ENCODE measurements around the gene TAF11L14.
"Not testable (repeated sequence)": the region's sequence is repeated elsewhere in the genome, so short reads cannot be mapped to it uniquely, and the experiment has no call there.

TAF11L14 gene

DNA sequence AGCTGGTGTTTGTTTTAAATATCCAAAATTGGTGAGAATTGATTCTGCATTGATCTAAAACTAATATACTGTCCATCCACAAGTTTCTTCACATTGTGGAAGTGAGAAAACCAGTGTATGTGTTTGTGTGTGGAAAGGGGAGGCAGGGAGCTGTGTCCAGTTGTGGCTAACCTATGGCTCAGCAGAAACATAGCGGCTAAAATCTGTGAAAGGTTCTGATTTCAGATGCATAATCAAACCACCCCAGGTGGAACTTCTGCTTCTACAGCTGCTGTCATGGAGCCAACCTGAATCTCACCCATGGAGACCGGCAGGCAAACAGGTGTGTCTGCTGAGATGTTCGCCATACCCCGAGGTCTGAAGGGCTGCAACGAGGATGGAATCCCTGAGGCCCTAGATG, at the start of gene TAF11L14:
Gene TAF11L14, plus strand, starts transcription at position 301 of the 400 bp plus-strand sequence.
- no peak for DNase-seq (ENCODE audit: low read depth)

- not testable (repeated sequence) for DNase-seq (ENCODE audit: low read depth)
Measured at GRCh38 chr5:17585658-17586057, 48.6 kb upstream of the TAF11L14 start, which contains the start of gene TAF11L7. Gene TAF11L7, minus strand, starts transcription at chr5:17585758.

- not testable (repeated sequence) for DNase-seq (ENCODE audit: low read depth)
Measured at GRCh38 chr5:17590860-17591259, 43.4 kb upstream of the TAF11L14 start, which contains the start of gene TAF11L8. Gene TAF11L8, minus strand, starts transcription at chr5:17590960.

GRCh38 chr5:17594255-17594654, 40.0 kb upstream of the TAF11L14 start, which contains the start of gene TAF11L9:
Gene TAF11L9, minus strand, starts transcription at chr5:17594394.
- not testable (repeated sequence) for DNase-seq (ENCODE audit: low read depth)

- DNase-seq (ENCODE audit: low read depth), result not testable (repeated sequence)
Measured at GRCh38 chr5:17597728-17598127, 36.5 kb upstream of the TAF11L14 start, which contains the start of gene TAF11L10. Gene TAF11L10, minus strand, starts transcription at chr5:17597828.

- not testable (repeated sequence) for DNase-seq (ENCODE audit: low read depth)
Measured at GRCh38 chr5:17603880-17604279, 30.4 kb upstream of the TAF11L14 start, which contains the start of gene TAF11L11. Gene TAF11L11, plus strand, starts transcription at chr5:17604183.

- DNase-seq (ENCODE audit: low read depth), result no peak
Measured at GRCh38 chr5:17604951-17605350, 29.3 kb upstream of the TAF11L14 start.

DNA sequence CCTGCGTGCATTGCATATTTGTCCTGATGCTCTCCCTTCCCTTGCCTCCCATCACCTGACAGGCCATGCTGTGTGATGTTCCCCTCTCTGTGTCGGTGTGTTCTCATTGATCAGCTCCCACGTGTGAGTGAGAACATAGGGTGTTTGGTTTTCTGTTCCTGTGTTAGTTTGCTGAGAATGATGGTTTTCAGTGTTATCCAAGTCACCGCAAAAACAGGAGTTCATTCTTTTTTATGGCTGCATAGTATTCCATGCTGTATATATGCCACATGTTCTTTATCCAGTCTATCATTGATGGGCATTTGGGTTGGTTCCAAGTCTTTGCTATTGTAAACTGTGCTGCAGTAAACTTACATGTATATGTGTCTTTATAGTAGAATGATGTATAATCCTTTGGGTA, 26.8 kb upstream of the TAF11L14 start:
- DNase-seq (ENCODE audit: low read depth), result not testable (repeated sequence)

DNA sequence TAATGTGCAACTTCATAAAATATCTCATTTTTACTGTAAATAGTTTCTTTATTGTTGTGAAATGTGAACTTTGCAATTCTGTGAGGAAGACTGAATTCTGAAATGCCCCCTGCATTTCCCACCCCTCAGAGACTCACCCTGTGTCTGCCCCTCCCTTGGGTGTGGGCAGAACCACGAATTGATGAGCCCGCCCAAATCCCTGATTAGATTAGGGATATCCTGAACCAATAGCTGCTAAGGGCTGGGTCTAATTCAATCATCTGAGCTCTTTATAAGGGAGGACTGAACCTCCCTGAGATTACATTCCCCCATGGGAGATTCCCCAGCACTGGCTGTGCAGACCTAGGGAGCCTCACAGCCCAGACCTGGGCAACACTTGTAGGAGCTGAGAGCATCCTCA, 24.2 kb upstream of the TAF11L14 start, which contains the start of gene TAF11L12:
Gene TAF11L12, plus strand, starts transcription at position 301 of the 400 bp plus-strand sequence.
- DNase-seq (ENCODE audit: low read depth), result not testable (repeated sequence)

- no peak for DNase-seq (ENCODE audit: low read depth)
Measured at GRCh38 chr5:17614872-17615605, 19.2 kb upstream of the TAF11L14 start.

- DNase-seq (ENCODE audit: low read depth), result no peak
Measured at GRCh38 chr5:17619354-17619753, 14.9 kb upstream of the TAF11L14 start.

GRCh38 chr5:17620627-17621026, 13.6 kb upstream of the TAF11L14 start:
- no peak for DNase-seq (ENCODE audit: low read depth)

GRCh38 chr5:17625686-17626085, 8.6 kb upstream of the TAF11L14 start:
- no peak for DNase-seq (ENCODE audit: low read depth)

DNA sequence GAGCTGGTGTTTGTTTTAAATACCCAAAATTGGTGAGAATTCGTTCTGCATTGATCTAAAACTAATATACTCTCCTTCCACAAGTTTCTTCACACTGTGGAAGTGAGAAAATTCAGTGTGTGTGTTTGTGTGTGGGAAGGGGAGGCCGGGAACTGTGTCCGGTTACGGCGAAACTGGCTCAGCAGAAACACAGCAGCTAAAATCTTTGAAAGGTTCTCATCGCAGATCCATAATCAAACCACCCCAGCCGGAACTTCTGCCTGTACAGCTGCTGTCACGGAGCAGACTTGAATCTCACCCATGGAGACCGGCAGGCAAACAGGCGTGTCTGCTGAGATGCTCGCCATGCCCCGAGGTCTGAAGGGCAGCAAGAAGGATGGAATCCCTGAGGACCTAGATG, 2.5 kb upstream of the TAF11L14 start, which contains the start of gene TAF11L13:
Gene TAF11L13, plus strand, starts transcription at position 301 of the 400 bp plus-strand sequence.
- not testable (repeated sequence) for DNase-seq (ENCODE audit: low read depth)

DNA sequence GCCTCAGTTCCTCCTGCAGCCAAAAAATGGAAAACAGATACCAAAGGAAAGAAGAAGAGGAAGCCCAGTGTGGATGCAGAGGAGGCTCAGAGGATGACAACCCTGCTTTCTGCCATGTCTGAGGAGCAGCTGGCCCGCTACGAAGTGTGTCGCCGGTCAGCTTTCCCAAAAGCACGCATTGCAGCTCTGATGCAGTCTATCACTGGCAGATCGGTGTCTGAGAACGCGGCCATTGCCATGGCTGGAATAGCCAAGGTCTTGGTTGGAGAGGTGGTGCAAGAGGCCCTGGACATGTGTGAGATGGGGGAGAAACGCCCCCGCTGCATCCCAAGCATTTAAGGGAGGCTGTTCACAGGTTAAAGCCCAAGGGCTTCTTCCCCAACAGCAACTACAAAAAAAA, 15.0 kb downstream of the TAF11L14 start:
- DNase-seq (ENCODE audit: low read depth), result not testable (repeated sequence)

GRCh38 chr5:17655201-17655759, 21.0 kb downstream of the TAF11L14 start:
- DNase-seq (ENCODE audit: low read depth), result not testable (repeated sequence)

DNA sequence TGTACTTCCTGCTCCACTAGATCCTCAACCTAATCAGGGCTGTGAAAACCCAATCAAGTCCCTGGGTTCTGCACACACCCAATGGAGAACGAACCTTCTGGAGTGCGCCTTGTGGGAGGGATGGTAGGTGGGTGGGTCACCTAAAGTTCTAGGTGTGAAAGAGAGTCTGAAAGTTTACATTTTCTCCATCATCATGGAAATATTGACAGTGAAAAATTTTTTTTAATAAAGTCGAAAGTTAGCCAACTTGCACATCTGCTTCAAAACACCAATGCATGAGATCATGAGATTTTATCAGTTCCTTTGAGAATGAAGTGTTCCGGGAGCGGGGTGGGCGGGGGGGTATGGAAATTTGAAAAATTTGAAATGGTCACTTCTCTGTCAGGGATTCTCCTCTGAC, 21.7 kb downstream of the TAF11L14 start:
- no peak for DNase-seq (ENCODE audit: low read depth)

- no peak for DNase-seq (ENCODE audit: low read depth)
Measured at GRCh38 chr5:17663182-17663581, 28.9 kb downstream of the TAF11L14 start.

DNA sequence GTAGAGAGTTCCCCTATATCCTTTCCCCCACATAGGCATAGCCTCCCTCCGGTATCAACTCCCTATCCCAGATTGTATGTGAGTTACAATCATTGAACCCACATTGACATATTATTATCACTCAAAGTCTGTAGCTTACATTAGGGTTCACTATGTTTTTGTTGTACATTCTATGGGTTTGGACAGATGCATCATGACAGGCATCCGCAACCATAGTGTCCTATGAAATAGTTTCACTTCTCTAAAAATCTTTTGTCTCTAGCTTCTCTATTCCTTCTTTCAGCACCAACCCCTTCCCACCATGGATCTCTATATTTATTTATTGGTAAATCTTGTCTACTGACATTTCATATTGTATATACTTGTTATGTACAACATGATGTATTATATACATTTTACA, 31.6 kb downstream of the TAF11L14 start:
- DNase-seq (ENCODE audit: low read depth), result no peak

GRCh38 chr5:17666726-17667235, 32.5 kb downstream of the TAF11L14 start:
- DNase-seq (ENCODE audit: low read depth), result no peak

DNA sequence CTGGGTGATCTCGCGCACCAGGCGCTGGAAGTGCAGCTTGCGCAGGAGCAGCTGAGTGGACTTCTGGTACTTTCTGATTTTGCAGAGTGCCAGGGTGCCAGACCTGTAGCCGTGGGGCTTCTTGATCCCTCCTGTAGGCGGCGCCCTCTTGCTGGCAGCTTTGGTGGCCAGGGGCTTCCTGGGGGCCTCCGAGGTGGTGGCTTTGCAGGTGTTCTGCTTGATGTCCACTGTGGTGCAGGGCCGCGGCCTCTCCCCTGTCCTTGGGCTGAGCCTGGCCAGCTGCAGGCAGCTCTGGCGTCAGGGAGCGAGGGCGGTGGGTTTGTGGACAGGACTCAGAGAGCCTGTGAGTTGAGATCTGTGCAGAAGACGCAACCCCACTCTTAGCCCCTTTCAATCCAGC, 36.1 kb downstream of the TAF11L14 start:
- no peak for DNase-seq (ENCODE audit: low read depth)

DNA sequence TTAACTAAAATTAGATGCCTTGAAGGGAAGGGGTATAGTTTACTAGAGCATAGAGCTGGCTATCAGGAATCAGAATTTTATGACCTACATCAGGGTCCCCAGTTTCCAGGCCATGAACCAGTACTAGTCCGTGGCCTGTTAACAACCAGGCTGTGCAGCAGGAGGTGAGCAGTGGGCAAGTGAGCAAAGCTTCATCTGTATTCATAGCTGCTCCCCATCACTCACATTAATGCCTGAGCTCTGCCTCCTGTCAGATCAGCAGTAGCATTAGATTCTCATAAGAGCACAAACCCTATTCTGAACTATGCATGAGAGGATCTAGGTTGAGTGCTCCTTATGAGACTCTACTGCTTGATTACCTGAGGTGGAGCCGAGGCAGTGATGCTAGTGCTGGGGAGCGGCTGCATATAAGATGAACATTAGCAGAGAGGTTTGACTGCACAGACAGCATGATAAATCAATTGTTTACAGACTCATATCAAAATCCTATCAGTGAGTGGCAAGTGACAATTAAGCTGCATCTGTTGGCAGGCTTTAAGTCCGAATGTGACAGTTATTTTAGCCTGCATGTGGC, 44.6 kb downstream of the TAF11L14 start:
- no peak for DNase-seq (ENCODE audit: low read depth)
